ENCODE data around the gene HHAT.

Gene HHAT

DNA sequence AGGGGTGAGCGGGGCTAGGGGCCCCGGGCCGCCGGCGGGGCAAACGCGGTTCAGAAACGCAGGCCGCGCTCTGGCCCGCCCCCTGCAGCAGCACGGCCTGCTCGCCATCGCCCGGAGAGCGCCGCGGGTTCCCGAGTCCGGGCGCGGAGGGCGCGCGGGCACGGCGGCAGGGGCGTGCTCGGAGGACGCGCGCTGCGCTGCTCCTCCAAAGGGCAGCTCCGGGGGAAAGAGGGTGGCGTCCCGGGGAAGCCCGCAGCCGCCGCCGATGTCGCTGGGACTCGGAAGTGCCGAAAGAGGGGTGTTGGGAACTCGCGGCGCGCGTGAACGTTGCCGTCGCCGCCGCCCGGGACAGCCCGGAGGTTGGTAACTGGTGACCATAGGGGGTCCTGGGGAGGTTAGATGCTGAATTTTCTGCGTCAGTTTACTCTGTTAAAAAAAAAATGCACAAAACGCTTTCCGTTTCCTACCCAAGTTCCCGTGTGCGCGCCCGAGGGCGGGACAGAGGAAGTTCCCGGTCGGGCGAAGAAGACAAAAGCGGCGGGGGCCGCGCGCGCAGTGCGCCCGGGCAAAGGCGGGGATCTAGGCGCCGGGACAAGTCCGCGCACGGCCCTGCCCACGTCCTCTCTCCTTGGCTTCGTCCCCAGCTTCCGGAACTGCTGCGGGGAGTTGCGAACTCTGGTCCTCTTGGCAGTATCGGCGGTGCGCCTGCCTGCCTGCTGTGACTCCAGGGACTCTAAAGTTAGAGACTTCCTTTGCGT is at the start of gene HHAT:
TSS of gene HHAT (plus strand) at position 157 of the 758 bp plus-strand sequence. CDS start 20,074 bp downstream, outside the sequence.
- Histone ChIP-seq H3K9ac (ENCODE audit: low read length) (peak within 1 kb of the TSS; percentile 82), H3K27me3 (ENCODE audit: control insufficient read depth, insufficient read depth, low read length) (no peaks in the 10 kb centered on the region), H3K4me3 (ENCODE audit: low read length) (peak within 1 kb of the TSS; percentile 83), H3K36me3 (ENCODE audit: control insufficient read depth, insufficient read depth, low read length) (no peaks in the 10 kb centered on the region), H3K4me1 (ENCODE audit: control insufficient read depth, insufficient read depth, low read length) (peaks cover 18% of the 10 kb centered on the region), H3K9me3 (ENCODE audit: control insufficient read depth, low read length) (no peaks in the 10 kb centered on the region)

DNA sequence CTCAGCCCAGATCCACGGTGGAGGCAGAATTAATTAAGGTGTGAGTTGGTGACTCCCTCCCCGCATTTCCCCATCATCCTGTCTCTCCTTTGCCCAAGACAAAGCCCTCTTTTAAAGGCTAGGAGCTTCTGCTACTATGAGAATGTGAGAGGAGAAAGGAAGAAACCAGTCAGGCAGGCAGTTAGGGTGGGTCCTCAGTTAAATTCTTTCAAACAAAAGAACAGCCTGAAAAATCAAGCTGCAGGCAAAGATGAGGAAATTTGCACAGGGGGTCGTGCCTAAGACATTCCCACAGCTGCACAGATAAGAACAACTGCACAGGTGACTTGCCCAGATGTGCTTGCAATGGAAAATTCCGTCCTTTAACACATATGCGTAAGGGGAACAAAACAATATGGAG is 48.5 kb upstream of the HHAT start:
- H3K4me3 ChIP-seq (ENCODE audit: low read length), result no peak overlapping the region

DNA sequence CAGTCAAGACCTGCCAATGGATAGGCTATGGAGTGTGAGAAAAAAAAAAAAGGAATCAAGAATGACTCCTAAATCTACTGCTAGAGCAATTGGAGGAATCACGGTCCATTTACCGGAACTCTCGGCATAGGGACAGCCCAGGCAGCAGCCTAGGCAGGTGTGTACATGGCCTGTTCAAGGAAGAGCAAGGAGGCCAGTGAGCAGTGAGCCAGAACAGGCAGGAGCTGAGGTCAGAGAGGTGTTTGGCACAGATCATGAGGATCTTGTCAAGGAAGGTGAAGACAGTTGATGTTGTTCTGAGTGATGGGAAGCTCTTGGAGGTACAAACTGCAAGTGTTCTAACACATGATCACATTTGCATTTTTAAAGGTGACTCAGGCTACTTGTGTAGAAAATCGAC is 40.6 kb upstream of the HHAT start:
- Histone ChIP-seq H3K27me3 (ENCODE audit: control insufficient read depth, insufficient read depth, low read length) (peaks cover 6% of the 10 kb centered on the region), H3K9ac (ENCODE audit: low read length) (no peak overlapping the region), H3K36me3 (ENCODE audit: control insufficient read depth, insufficient read depth, low read length) (no peaks in the 10 kb centered on the region), H3K9me3 (ENCODE audit: control insufficient read depth, low read length) (no peaks in the 10 kb centered on the region), H3K4me1 (ENCODE audit: control insufficient read depth, insufficient read depth, low read length) (peaks cover 8% of the 10 kb centered on the region), H3K4me3 (ENCODE audit: low read length) (no peak overlapping the region)

More for the DNA sequence above, 48.5 kb upstream of the HHAT start:
- Histone ChIP-seq H3K9ac (ENCODE audit: low read length) (no peak overlapping the region), H3K36me3 (ENCODE audit: control insufficient read depth, insufficient read depth, low read length) (no peaks in the 10 kb centered on the region), H3K27me3 (ENCODE audit: control insufficient read depth, insufficient read depth, low read length) (no peaks in the 10 kb centered on the region), H3K4me1 (ENCODE audit: control insufficient read depth, insufficient read depth, low read length) (no peaks in the 10 kb centered on the region), H3K9me3 (ENCODE audit: control insufficient read depth, low read length) (no peaks in the 10 kb centered on the region)

DNA sequence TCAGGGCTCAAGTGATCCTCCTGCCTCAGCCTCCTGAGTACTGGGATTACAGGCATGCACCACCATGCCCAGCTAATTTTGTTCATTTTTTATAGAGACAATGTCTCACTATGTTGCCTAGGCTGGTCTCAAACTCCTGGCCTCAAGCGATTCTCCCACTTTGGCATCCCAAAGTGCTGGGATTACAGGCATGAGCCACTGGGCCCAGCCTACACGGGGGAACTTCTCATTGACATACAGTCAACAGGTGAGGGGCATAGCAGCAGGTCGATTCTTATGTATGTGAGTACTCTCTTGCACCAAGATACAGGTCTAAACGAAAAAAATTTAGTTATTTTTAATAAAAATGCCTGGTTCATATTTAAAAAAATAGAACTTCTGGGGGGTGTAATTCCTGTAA is 39.5 kb upstream of the HHAT start:
- Histone ChIP-seq H3K4me1 (ENCODE audit: control insufficient read depth, insufficient read depth, low read length) (peaks cover 14% of the 10 kb centered on the region), H3K36me3 (ENCODE audit: control insufficient read depth, insufficient read depth, low read length) (no peaks in the 10 kb centered on the region), H3K9ac (ENCODE audit: low read length) (no peak overlapping the region), H3K4me3 (ENCODE audit: low read length) (no peak overlapping the region), H3K9me3 (ENCODE audit: control insufficient read depth, low read length) (no peaks in the 10 kb centered on the region), H3K27me3 (ENCODE audit: control insufficient read depth, insufficient read depth, low read length) (peaks cover 6% of the 10 kb centered on the region)

DNA sequence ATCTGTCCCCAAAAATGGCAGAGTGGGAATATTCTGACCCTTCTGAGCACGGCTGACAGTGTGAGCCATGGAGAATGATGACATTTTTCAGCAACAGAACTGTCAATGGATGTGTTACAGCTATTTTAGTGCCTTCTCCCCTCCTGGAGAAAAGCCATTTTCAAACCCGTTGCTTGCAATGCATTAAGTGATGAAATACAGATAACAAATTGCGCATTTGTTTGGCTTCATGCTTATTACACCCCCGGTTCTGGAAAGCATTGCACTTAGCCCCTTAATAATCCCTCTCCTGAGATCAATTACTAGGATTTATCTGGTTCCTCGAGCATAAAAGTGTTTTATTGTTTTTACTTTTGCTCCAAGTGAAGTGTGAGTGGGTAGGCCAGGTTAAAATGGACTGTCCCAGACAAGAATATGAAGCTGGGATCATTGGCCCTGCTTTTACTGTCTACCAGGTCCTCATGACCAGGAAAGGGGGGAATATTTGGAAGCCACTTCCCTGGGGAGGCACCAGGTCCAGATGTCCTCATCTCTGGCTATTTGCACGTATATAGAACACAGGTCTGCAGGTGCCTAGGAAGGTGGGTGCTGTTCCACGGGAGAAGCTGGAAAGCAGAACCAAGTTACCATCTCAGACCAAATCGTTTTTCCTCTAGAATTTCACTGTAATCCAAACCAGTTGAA is 37.5 kb upstream of the HHAT start:
- peaks cover 21% of the 10 kb centered on the region for H3K4me1 ChIP-seq (ENCODE audit: control insufficient read depth, insufficient read depth, low read length)
- H3K9ac ChIP-seq (ENCODE audit: low read length), result no peak overlapping the region
- peaks cover 6% of the 10 kb centered on the region for H3K27me3 ChIP-seq (ENCODE audit: control insufficient read depth, insufficient read depth, low read length)
- H3K36me3 ChIP-seq (ENCODE audit: control insufficient read depth, insufficient read depth, low read length), result no peaks in the 10 kb centered on the region
- H3K4me3 ChIP-seq (ENCODE audit: low read length), result no peak overlapping the region
- H3K9me3 ChIP-seq (ENCODE audit: control insufficient read depth, low read length), result no peaks in the 10 kb centered on the region

DNA sequence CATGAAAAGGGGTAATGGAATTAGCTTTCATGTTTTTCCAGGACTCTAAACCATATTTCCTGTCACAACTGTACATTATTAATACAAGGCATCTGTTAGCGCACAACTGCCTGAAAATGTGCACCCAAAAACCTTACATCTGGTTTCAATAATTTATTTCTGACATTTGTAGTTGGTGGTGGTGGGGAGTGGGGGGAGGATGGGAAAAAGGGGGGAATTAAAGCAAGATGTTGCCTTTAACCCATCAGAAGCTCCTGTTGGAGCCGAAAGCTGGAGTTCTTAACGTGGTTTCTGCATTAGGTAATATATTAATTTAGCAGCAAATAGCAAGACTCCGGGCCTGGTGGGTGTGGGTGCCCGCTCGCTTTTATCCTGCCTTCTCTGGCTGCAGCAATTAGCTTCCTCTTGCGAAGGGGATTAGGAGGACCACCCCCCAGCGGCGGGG is 36.9 kb upstream of the HHAT start:
- Histone ChIP-seq H3K36me3 (ENCODE audit: control insufficient read depth, insufficient read depth, low read length) (no peaks in the 10 kb centered on the region), H3K27me3 (ENCODE audit: control insufficient read depth, insufficient read depth, low read length) (peaks cover 6% of the 10 kb centered on the region), H3K9me3 (ENCODE audit: control insufficient read depth, low read length) (no peaks in the 10 kb centered on the region), H3K4me1 (ENCODE audit: control insufficient read depth, insufficient read depth, low read length) (peaks cover 21% of the 10 kb centered on the region), H3K4me3 (ENCODE audit: low read length) (peak overlapping the region; percentile 1), H3K9ac (ENCODE audit: low read length) (peak overlapping the region; percentile 48)

DNA sequence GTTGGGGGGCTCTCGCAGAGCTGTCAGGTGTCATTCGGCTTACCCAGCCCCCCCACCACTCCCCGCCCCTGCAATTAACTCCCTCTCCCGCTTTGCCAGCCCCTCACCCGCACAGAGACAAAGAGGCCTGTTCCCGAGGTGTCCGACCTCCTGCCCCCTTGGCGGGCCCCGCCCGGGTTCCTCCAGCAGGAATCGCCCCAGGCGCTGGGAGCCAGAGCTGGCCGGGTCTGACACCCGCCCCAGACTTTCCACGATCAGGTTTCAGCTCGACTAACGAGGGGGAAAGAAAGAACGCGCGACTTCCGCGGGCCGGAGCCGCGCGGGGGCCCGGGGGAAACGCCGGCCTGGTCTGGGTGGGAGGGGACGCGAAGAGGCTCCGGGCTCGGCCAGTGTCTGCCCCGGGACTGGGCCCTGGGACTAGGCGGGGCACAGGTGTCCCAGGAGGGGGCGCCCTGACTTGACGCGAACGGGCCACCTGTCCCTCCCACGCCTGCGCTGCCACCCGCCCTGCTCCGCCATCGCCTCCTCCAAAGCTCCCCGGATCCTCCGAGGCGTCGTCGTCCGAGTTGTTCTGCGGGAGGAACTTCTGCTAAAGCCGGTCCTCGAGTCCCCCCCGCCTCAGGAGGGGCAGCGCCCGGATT is 36.4 kb upstream of the HHAT start:
- Histone ChIP-seq H3K9ac (ENCODE audit: low read length) (peak overlapping the region; percentile 48), H3K4me3 (ENCODE audit: low read length) (peak overlapping the region; percentile 1), H3K4me1 (ENCODE audit: control insufficient read depth, insufficient read depth, low read length) (peaks cover 21% of the 10 kb centered on the region), H3K27me3 (ENCODE audit: control insufficient read depth, insufficient read depth, low read length) (peaks cover 6% of the 10 kb centered on the region), H3K36me3 (ENCODE audit: control insufficient read depth, insufficient read depth, low read length) (no peaks in the 10 kb centered on the region), H3K9me3 (ENCODE audit: control insufficient read depth, low read length) (no peaks in the 10 kb centered on the region)

DNA sequence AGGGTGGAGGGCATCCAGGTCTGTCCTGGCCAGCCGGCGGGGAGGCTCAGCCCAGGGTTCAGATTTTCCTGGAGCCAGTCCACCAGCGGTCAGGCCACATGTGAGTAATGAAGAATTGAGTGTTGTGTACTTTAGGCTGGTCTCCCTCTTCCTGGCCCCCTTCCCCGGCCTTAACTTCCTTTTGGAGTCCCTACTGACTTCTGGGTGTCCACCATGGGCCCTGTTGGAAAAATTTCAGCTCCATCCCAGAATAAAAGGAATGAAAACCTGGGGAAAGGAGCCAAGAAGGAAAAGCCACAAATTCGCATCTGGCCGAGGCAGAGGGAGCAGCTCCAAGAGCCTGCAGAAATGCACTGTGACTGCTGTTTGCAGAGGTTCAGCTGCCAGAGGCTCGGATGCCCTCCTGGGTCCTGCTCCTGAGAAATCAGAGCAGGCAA is 35.5 kb upstream of the HHAT start:
- Histone ChIP-seq H3K4me1 (ENCODE audit: control insufficient read depth, insufficient read depth, low read length) (peaks cover 21% of the 10 kb centered on the region), H3K9me3 (ENCODE audit: control insufficient read depth, low read length) (no peaks in the 10 kb centered on the region), H3K4me3 (ENCODE audit: low read length) (no peak overlapping the region), H3K9ac (ENCODE audit: low read length) (peak overlapping the region; percentile 48), H3K27me3 (ENCODE audit: control insufficient read depth, insufficient read depth, low read length) (peaks cover 6% of the 10 kb centered on the region), H3K36me3 (ENCODE audit: control insufficient read depth, insufficient read depth, low read length) (no peaks in the 10 kb centered on the region)

DNA sequence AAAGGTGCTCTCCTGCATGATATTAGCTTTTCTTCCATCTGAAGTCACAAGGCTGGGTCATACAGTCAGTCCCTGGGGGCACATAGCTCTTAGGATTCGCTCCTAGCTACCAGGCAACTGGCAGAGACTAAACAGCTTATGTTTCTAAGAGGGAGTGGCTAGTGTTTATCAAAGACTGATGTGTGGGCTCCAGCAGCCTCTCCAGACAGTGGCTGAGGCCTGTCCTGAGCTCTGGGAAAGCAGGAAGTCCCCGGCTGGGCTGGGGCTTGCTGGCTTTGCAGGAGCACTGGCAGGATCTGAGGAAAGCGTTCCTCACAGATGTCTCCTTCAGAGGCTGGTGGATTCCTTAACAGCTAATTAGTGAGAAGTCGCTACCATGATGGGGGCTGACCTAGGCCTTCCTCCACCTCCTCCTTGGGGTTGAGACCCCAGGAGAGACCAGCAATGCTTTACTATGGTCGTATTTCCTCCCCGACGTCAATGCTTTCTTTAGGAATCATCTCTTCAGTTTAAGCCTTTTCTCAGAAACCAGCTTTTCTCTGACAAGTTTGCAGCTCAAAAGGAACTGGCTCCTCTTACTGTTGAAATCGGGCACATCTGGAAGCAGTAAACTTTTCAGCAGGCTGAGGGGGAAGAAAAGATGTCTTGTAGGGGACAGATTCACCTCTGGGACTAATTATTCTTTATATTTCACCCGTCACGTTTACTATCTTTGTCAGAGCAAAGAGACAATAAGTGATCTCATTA is 33.5 kb upstream of the HHAT start:
- H3K9ac ChIP-seq (ENCODE audit: low read length), result no peak overlapping the region
- no peaks in the 10 kb centered on the region for H3K36me3 ChIP-seq (ENCODE audit: control insufficient read depth, insufficient read depth, low read length)
- peaks cover 21% of the 10 kb centered on the region for H3K4me1 ChIP-seq (ENCODE audit: control insufficient read depth, insufficient read depth, low read length)
- H3K27me3 ChIP-seq (ENCODE audit: control insufficient read depth, insufficient read depth, low read length), result peaks cover 6% of the 10 kb centered on the region
- no peak overlapping the region for H3K4me3 ChIP-seq (ENCODE audit: low read length)
- H3K9me3 ChIP-seq (ENCODE audit: control insufficient read depth, low read length), result no peaks in the 10 kb centered on the region

DNA sequence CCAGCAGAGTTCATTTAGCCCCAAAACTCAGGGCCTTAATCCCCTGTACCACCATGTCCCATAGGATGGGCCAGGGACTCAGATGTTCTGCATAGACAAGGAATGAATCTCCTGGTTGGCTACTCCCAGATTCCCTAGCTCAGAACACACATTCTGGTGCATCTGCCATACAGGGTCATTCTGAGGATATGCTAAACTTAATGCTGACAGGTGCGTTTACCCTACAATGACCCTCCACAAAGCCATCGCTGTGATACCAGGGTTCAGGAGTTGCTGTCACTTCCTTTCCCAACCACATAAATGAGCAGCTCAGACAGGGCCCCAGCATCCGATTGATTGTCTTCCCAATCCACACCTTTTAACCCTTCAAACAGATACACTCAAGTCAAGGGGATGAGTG is 32.0 kb upstream of the HHAT start:
- peaks cover 21% of the 10 kb centered on the region for H3K4me1 ChIP-seq (ENCODE audit: control insufficient read depth, insufficient read depth, low read length)
- H3K27me3 ChIP-seq (ENCODE audit: control insufficient read depth, insufficient read depth, low read length), result peaks cover under 1% of the 10 kb centered on the region
- no peak overlapping the region for H3K4me3 ChIP-seq (ENCODE audit: low read length)
- no peaks in the 10 kb centered on the region for H3K9me3 ChIP-seq (ENCODE audit: control insufficient read depth, low read length)
- no peaks in the 10 kb centered on the region for H3K36me3 ChIP-seq (ENCODE audit: control insufficient read depth, insufficient read depth, low read length)
- no peak overlapping the region for H3K9ac ChIP-seq (ENCODE audit: low read length)

DNA sequence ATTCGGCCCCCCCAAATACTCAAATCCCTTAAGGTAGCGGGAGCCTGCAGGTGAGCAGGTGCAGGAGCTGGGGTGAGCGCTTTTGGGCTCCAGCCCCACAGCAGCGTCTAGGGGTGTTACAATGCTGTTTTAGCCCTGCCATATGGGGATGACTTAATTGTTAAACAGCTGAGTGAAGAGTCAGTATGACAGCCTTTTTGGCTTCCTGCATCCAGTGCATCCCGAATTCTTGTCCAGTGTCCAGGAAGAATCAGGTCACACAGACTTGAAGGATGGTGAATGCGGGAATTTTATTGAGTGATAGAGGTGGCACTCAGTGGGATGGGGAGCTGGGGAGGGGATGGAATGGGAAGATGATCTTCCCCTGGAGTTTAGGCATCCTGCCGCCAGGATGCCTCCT is 30.4 kb upstream of the HHAT start:
- H3K36me3 ChIP-seq (ENCODE audit: control insufficient read depth, insufficient read depth, low read length), result no peaks in the 10 kb centered on the region
- no peak overlapping the region for H3K9ac ChIP-seq (ENCODE audit: low read length)
- H3K4me1 ChIP-seq (ENCODE audit: control insufficient read depth, insufficient read depth, low read length), result peaks cover 11% of the 10 kb centered on the region
- H3K27me3 ChIP-seq (ENCODE audit: control insufficient read depth, insufficient read depth, low read length), result no peaks in the 10 kb centered on the region
- no peaks in the 10 kb centered on the region for H3K9me3 ChIP-seq (ENCODE audit: control insufficient read depth, low read length)
- H3K4me3 ChIP-seq (ENCODE audit: low read length), result no peak overlapping the region

Data from mucosa of stomach (tissue), 1 donor.